BJ (cell line): ENCODE results near the gene ZBTB20. TPM values are rescaled to one million over a fixed set of nuclear protein-coding genes. Genes with fewer than 3 reads are reported as not detected.

ENCODE experiments used
- CTCF ChIA-PET: fragments of 350-600 bp; formaldehyde crosslinking; extraction: SDS; loops from one replicate; lab custom pipeline; 2021; ENCODE audit warnings: antibody characterized with exemption, inconsistent platforms; lab: Yijun Ruan, JAX
- POLR2A ChIA-PET: fragments of 300-600 bp; sonication (Branson Sonifier 250); formaldehyde crosslinking; extraction: SDS; loops from one replicate; lab custom pipeline; 2021; ENCODE audit warnings: antibody characterized with exemption; lab: Charles Lee
- DNase-seq: peaks from one replicate; pipeline ENCODE4 v3.0.0-alpha.2; 2011; ENCODE audit warnings: low read depth
- H3K27me3 ChIP-seq: 2 replicates; pipeline ENCODE4 v1.6.0; 2011; ENCODE audit warnings: low read length; ENCODE audit not compliant: control insufficient read depth, insufficient read depth
- H3K36me3 ChIP-seq: 2 replicates; pipeline ENCODE4 v1.5.1; 2011; ENCODE audit warnings: low read length; ENCODE audit not compliant: control insufficient read depth, insufficient read depth
- H3K4me3 ChIP-seq: 2 replicates; pipeline ENCODE4 v1.5.1; 2011; ENCODE audit warnings: low read depth, mild to moderate bottlenecking, control low read depth, low read length
- polyA plus RNA-seq: library from polyadenylated mRNA; depleted of rRNA; stranded (reverse); fragments of >200 nt; gene quantifications from 2 replicates; pipeline ENCODE4 v1.2.3, GENCODE V29; 2011
- TF ChIP-seq, protein P1 (sequence below): IDR thresholded peaks from 2 replicates; pipeline ENCODE4 v1.5.1; 2011; ENCODE audit warnings: low read depth, mild to moderate bottlenecking, control low read depth, inconsistent platforms, low read length, moderate library complexity; ENCODE audit not compliant: insufficient read depth

The ZBTB20 gene
- polyA plus RNA-seq, 1 experiment, result 6.0 TPM

DNA sequence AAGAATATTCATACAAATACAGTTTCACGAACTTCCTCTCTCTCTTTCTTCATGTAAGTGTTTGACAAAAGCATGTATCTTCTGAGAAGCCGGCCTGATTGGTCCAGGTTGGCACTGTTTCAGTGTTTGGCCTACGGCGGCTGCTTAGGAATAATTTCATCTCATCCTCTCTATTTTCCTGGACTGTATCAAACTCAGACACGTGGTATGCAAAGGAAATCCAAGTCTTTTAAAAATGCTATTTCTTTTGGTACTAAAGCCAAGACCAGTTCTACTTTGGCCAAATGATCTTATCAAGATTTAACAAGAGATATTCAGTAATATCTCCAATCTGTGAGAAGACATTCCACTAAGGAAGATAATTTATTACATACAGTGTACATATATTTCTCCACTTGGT, 700.5 kb downstream of the ZBTB20 start:
- TF ChIP-seq, protein P1, sequence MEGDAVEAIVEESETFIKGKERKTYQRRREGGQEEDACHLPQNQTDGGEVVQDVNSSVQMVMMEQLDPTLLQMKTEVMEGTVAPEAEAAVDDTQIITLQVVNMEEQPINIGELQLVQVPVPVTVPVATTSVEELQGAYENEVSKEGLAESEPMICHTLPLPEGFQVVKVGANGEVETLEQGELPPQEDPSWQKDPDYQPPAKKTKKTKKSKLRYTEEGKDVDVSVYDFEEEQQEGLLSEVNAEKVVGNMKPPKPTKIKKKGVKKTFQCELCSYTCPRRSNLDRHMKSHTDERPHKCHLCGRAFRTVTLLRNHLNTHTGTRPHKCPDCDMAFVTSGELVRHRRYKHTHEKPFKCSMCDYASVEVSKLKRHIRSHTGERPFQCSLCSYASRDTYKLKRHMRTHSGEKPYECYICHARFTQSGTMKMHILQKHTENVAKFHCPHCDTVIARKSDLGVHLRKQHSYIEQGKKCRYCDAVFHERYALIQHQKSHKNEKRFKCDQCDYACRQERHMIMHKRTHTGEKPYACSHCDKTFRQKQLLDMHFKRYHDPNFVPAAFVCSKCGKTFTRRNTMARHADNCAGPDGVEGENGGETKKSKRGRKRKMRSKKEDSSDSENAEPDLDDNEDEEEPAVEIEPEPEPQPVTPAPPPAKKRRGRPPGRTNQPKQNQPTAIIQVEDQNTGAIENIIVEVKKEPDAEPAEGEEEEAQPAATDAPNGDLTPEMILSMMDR, result no peak
- H3K4me3 ChIP-seq, result no peak overlapping the region
- ChIA-PET POLR2A (no interaction called here), CTCF (interaction anchor here (1.2 to 1.6 kb wide), 2 partner anchors 33 to 84 kb away, joined by 3 to 4 read pairs; no protein-coding TSS in a partner anchor)
- H3K36me3 ChIP-seq, result no peaks in the 10 kb centered on the region
- DNase-seq, result no peak
- no peaks in the 10 kb centered on the region for H3K27me3 ChIP-seq

DNA sequence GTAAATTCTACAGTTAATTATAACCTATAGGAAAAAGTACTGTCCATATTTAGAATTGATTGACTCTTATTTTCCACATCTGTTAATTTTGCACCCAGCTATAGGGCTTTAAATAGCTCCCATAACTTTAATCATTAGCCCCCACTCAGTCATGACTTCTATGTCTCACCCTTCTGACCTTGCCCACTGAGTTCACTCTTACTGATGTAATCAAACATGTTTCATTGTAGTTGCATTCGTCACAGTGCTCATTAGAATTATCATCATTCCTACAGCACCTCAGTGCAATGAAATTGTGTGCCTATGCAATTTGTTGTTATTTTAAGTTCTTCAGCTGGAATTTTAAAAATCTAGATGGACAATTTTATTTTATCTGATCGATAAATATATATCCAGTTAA, 701.9 kb downstream of the ZBTB20 start:
- DNase-seq, result no peak
- no peaks in the 10 kb centered on the region for H3K27me3 ChIP-seq
- H3K36me3 ChIP-seq, result no peaks in the 10 kb centered on the region
- ChIA-PET POLR2A (no interaction called here), CTCF (interaction anchor here (1.1 to 1.4 kb wide), 3 partner anchors 10 to 63 kb away, joined by 4 read pairs; no protein-coding TSS in a partner anchor)
- H3K4me3 ChIP-seq, result no peak overlapping the region
- TF ChIP-seq, protein P1, result no peak

DNA sequence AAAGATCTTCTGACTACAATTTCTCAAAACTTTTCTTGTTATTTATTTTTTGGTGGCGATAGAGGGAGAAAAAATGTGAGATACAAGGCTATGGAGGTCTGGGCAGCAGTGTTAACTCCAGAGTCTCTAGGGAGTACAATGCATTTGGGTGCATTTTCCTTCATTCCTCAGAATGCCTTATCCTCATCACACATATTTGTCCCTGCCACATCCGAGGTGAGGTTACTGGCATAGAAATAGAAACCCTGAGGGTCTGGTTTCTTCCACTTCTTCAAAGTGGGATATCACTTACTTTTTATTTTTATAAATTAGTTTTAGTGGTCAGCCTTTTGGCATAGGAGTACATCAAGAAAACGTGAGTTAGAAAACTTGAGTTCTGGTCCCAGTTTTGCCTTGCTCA, 702.9 kb downstream of the ZBTB20 start:
- TF ChIP-seq, protein P1, result no peak
- no peak for DNase-seq
- ChIA-PET CTCF (interaction anchor here (1.1 to 1.4 kb wide), 3 partner anchors 9 to 62 kb away, joined by 4 read pairs; no protein-coding TSS in a partner anchor), POLR2A (no interaction called here)
- no peaks in the 10 kb centered on the region for H3K36me3 ChIP-seq
- H3K4me3 ChIP-seq, result no peak overlapping the region
- H3K27me3 ChIP-seq, result no peaks in the 10 kb centered on the region

DNA sequence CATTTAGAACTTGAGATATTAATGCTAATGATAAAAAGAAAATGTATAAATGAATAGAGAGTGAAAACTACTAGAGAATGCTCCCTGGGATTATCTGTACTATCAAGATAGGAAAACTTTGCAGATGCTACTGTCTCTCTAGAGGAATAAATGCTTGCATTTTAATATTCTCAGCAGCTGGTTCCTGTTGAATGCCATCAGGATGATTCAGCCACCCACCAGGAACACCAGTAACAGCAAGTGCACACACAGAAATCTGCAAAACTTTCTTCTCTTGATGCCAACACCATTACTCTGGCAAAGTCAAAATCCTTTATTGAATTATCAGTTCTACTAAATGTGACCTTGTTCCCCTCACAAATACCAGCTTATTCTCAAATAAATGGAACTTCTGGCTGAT, 704.8 kb downstream of the ZBTB20 start:
- ChIA-PET CTCF (interaction anchor here (0.9 to 2.5 kb wide), 5 partner anchors 12 to 150 kb away, joined by 3 to 12 read pairs (median 3); no protein-coding TSS in a partner anchor), POLR2A (interaction anchor here (0.6 kb wide), 1 partner anchor 77 kb away, joined by 3 read pairs; no protein-coding TSS in a partner anchor)
- TF ChIP-seq, protein P1, result no peak
- DNase-seq, result no peak
- H3K27me3 ChIP-seq, result no peaks in the 10 kb centered on the region
- no peak overlapping the region for H3K4me3 ChIP-seq
- H3K36me3 ChIP-seq, result no peaks in the 10 kb centered on the region

DNA sequence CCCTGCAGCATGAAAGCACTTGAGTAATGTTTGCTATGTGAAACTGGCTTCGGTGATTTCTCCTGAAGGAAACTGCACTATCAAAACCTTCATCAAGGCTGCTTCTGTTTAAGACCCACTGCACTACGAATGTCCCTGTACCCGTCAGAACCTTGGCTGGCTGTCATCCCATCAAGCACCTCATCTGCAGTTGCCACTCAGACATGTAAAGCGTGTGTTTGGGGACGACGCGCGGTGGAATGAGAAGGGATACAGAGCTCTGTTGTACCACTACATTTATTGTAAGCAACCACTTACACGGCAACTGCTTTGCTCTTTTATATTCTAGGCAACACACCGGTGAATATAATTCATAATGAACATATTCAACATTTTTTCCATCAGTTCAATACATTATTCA, 705.7 kb downstream of the ZBTB20 start:
- ChIA-PET POLR2A (no interaction called here), CTCF (interaction anchor here (0.7 to 2.5 kb wide), 7 partner anchors 20 to 731 kb away, joined by 3 to 12 read pairs (median 3); no protein-coding TSS in a partner anchor)
- no peak for DNase-seq
- no peaks in the 10 kb centered on the region for H3K36me3 ChIP-seq
- H3K4me3 ChIP-seq, result no peak overlapping the region
- H3K27me3 ChIP-seq, result no peaks in the 10 kb centered on the region
- TF ChIP-seq, protein P1, result no peak
